GM21825 (cell line): ENCODE results near the gene NFASC.

Experiments used
- ATAC-seq: cut with Tn5 transposase; IDR thresholded peaks from one replicate; pipeline ENCODE4 v1.9.1; 2021; ENCODE audit warnings: mild to moderate bottlenecking, moderate library complexity; ENCODE audit not compliant: unreplicated experiment

The NFASC gene

DNA sequence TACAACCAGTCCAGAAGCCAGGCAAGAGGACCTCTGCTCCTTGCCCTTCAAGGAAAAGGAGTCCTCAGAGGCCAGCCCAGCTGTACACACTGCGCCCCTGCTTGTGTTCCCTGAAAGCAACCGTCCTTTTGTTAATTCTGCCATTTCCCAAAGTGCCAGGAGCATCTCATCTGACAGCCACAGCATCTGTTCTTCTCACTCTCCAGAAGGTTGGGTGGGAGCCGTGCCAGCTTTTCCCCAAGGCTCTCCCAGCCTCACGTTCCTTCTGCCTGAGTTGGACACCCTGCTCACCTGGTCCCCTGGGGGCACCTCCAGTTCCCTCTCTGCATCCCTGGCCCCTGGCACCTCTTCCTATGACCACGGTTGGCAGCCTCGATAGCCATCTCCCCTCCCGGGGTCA, 161.8 kb downstream of the NFASC start:
- ATAC-seq = no peak

DNA sequence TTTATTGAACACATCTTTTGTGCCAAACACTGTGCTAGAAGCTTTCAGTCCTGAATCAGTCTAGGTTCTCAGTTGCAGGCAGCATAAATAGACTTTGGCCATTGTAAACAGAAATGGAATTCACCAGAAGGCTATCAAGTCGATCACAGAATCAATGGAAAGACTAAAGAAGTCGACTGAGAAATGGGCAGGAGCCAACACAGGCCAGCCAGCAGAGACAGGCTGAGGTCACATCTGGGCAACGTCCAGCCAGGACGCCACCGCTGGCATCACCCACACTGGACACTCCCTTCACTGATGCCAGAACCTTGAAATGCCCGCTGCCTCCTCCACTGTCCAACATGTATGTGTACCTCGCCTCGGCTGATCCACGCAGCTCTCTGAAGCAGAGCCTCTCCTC, 166.9 kb downstream of the NFASC start:
- ATAC-seq = no peak

DNA sequence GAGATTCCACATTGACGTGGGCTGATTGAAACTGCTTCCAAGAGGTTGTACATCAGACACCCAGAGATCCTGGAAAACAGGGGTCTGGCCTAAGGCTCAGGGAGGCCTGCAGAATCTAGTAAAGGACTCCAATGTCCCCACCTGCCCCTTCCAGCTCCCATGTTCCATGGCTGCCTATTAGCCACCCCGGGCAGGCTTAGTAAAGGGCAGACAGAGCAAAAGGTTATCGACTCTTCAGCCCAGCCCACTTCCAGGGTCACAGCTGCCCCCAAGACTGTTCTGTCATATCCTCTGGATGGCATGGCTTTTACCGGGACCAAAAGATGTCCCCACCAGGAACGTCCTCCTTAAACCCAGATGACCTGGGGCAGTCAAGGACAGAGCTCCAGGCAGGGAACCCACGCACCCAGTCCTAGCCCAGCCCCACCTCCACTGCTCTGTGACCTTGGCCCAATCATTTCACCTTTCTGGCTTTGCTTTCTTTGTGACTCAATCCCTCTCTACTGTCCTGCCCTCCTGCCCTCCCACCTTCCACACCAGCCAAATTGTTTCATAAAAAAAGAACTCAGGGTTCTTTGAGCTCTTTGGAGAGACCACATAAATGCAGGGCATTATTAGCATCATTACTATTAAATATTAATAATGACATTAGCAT, 167.6 kb downstream of the NFASC start:
- no peak for ATAC-seq

DNA sequence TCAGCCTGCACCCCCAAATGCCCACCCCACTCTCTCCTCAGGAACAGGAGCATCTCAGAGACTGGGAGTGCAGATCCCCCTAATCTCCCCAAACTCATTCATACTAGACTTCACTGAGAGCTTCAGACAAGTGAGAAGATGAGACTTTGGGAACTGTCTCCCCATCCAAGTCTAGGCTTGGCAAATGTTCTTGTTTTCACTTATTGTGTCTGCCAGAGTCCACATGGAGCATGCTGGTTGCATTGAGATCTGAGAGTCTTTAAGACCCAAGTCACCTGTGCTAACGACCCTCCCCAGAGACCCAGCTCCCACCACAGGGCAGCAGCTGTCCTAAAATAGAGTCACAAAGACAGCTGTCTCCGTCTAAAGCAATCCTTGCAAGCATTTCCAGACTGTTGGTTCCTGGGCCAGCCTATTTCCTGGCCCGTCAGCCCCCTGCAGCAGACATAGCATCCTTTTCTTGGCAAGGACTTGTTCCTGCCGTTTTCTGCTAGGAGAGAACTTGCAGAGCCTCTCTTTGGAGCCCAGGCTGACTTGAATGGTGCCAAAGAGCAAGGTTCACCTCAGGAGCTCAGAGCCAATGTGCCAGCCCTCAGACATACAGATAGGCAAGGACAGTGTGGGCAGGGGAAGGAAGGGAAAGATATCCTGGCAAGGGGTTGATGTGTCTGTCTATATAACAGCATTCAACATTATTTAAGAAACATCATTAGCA, 170.5 kb downstream of the NFASC start:
- ATAC-seq = no peak

DNA sequence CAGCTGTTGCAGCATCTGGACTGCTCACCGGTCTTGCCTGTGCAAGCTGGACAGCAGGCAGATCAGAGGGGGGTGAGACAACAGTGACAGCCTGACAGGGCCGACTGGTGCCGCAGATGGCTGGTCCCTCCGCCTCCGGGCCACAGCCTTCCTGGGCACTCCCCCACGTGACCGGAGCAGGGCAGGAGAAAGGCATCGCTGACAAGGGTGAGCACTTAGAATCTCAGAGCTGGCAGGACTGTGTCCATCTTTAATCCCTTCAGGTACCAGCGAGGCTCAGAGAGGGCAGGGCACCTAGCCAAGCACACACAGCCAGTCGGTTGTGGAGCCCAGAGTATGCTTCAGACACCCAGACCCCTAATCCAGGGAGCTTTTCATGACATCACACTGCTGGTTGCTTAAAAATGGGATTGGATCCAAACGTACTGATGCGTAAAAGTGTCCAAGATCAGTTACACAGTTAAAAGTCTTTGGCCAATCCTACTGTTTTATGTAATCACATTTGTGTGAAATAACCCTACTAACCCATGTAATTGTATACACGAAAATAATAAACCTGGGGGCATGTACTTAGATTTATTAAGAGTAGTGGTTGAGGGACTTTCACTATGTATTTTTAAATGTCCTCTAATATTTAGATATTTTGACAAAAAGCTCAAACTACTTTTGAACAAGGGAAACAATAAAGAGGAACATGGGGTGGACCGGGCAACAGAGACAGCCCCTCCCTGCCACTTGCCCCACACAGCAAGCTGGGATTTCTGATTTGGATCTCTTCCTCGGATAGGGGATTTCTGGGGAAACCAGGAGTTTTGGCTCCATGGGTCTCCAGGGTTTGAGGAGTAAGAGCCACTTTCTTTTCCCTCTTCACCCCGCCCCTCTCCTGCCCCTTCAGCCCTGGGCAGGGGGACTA, 171.6 kb downstream of the NFASC start:
- no peak for ATAC-seq

DNA sequence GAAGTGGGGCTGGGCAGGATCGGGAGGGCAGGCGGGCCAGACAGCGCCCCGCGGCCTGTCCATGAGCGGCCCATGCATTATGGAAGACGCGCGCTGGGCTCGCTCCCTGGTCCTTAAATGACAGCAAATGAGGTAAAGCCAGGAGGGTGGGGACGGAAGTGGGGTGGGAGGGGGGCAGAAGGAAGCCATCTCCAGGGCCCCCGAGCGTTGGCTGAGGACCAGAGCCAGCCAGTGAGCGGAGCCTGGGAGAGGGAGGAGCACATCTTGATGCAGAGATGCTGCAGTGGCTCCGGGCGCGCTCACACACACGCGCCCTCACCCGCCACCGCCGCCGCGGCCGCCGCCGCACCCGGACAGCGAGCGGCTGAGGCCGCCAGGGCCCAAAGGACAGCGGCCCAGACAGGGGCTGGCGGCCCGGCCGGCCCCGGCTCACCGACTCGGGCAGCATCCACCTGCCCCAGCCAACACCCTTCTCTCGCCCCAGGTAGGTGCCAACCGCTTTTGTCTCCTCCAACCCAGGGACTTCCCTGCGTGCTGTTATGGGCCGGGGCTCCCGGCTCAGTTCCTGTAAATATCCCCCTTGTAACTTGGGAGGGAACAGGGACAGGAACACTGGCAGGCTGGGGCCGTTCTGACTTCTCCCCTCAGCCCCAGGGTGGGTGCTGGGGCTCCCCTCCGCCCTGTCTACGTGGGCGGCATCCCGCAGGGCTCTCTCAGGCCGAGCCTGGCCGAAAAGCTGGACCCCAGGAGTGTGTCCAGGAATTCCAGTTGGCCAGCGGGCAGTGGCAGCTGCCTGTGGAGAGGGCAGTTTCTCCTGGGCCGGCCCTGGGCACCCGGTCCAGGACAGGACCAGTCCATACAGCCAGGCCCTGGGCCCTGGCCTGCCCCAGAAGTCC, 172.5 kb downstream of the NFASC start, which contains the start of gene CNTN2:
Gene CNTN2 (plus strand): TSS at position 302 of the 896 bp plus-strand sequence. CDS start 9,974 bp downstream, outside the sequence.
- ATAC-seq = no peak

DNA sequence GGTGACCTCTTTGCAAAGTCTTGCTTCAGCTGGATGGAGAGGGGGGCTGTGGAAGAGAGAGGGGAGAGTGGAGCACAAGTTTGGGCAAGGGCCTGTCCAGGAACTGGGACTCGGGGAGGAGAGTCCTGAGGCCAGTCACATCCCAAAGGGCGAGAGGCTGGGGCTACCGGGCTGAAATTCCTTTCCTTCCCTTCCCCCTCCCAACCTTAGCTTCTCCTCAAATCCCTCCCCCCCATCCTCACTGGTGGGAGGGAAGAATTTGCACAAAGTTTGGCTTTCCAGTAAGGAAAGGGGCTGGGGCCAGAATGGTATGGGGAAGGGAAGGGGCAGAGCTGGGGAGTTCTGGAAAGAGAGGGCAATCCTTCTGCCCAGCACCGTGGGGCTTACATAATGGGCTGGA, 173.2 kb downstream of the NFASC start:
- ATAC-seq = no peak

DNA sequence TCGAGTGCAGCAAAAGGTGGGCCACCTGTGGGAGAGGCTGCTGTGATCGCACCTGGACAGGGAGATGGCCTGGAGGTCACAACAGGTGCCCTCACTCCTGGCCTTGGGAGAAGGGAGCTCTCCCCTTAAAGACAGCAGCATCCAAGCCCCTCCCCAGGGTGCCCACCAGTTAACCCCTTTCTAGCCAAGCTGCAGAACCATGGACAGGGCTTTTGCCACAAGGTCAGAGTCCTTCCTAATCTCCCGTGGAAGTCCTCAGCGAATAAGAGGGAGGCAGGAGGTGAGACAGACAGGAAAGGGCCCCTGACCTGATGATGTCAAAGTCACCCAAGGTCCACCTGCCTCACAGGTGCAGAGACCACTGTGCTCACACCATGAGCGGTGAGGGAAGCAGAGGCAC, 174.1 kb downstream of the NFASC start:
- ATAC-seq = no peak

DNA sequence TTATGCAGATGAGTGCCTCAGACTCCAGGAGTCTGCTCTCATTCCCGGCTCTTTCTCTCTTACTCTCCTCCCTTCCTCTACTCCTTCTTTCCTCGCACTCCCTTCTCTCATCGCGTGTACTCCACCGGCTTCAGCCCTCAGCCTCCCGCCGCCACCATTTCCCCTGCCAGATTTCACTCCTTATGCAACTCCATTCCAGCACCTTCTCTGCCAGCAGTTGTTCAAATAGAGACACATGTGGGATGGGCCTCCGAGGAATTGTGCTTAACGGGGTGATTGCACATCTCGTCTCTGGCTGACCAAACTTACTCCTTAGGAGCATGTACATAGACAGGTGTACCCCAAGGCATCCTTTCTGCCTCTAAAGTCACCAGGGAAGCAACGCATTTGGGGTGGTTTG, 174.5 kb downstream of the NFASC start:
- ATAC-seq = no peak

DNA sequence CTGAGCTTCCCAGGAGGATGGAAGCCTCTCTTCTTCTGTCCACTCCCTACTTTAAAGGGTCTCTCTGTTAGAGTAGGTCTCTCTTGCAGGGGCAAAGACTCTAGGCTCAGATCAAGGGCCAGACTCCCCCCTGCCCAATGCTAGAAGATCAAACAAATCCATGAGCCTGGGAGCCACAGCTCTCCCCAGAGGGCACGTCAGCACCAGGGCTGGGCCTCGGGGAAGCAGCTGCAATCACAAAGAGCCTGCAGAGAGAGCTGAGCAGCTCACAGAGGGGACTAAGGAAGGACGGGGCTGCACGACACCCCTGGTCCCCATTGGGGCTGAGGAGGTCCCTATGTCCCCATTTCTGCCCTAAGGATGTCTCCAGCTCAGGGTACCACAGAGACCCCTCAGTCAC, 176.2 kb downstream of the NFASC start:
- no peak for ATAC-seq

DNA sequence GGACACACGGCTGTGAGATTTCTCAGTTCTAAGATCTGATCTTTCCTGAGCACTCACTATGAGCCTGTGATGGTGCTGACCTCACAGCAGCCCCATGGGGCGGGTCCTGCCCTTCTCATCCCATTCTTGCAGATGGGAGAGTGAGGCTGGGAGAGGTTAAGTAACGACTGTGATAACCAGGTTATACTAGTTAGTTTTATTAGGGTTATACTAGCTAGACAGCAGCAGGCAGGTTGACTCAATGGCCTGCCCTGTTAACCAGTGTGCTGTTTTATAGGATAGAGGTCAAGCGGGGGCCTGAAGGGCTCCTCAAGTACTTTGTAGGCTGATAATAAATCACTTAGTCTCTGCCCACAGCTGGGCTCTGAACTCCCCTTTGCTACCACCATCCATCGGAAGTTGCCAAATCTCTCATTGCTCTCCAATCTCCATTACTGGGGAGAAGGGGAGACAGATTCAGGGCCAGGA, 177.1 kb downstream of the NFASC start:
- no peak for ATAC-seq

DNA sequence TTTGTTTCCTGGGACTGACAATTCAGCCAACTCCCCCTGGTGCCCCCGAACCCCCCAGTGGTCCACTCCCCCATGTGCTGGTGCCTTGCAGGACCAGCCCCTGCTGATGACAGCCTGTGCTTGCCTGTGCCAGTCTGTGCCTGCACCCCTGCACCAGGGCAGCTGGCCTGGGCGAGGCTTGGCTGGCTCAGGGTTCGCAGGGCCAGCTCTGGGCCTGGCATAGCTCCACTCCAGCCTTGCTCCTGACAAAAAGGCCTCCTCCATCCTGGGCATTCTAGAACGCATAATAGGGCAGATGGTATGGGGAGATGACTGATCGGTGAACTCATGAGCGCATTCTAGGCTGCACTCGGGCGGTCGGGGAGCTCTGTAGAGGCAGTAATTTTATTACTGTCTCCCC, 177.7 kb downstream of the NFASC start:
- ATAC-seq = no peak

DNA sequence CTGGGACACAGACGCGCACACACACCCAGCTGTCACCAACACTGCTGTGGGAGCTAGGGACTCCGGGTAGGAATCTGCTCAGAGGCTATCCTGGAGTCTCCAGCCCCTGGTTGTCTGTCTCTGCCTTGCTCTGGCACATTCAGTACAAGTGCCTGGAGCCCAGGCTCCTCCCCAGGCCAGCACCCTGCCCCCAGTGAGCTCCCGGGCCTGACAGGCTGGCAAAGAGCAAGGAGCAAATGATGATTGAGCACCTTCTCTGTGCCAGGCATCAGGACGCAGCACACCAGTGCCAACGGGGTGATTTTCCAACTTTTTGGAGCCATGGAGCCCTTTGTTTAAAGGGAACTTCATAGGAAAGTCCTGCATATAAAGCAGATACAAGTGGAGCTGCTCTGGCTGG, 178.8 kb downstream of the NFASC start:
- ATAC-seq = no peak

DNA sequence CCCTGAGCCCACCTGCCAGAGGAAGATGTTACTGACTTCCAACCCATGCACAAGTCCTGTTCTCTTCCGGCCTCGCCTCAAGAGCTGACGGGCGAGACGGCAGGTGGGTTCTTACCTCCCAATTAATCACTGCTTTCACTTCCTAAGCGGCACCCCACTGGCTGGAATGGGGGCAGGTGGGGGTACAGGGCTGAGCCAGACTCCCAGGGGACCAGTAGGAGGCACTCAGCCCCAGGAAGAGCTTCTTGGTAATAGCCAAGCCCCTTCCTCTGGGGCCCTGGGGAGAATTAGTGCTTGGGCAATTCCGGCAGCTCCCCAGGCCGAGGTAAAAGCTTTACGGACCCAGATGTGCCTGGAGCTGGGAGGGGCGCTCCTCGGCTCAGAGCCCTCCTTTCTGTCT, 182.0 kb downstream of the NFASC start:
- ATAC-seq = no peak

DNA sequence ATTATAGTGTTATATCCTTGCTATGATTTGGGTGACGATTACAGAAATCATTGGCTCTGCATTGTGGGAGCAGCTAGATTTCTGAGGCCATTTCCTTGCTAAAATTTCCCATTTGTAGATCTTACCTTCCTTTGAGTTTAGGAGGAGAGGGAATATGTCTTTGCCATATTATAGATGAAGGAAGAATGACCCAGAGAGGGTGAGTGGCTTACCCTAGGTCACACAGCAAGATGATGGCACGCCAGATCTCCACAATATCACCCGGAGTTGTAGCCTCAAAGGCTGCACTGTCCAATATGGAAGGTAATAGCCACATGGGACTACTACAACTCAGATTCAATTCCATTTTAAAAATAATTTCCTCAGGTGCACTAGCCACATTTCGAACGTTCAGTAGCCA, 182.6 kb downstream of the NFASC start:
- ATAC-seq = no peak

DNA sequence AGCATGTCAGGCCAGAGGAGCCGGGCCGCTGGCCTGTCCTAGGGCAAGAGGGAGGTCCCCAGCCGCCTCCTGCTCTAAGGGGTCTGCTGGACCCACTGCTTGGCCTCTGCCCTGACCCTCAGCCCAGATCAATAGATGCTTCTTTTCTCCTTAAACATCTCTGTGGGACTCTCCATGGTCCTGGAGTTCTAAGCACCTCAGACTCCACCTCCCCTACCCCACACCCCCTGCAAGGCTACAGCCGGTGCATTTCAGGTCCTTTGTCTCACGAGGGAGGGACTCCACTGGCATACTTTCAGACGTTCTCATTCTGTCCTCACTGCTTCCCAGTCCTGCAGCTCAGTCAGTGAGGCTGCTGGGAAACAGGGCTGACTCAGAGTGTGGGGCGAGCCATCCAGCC, 183.4 kb downstream of the NFASC start:
- no peak for ATAC-seq

DNA sequence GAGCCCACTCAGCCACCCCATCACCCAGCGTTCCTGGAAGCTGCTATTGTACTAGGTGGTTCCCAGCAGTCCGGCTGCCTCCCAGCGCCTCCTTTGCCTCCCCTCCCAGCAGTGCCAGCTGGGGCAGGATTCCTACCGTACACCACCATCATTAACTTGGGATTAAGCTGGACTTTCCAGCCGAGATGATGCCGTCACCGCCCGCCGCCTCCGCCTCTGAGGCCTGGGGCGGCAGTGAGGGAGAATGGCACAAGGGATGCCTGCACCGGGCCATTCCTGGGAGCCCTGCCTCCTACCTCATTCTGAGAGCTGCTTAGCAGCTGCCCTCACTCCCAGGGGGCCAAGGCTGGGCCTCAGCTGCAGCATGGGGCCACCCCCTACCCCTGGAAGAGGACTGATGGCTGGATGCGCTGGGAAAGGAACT, 185.5 kb downstream of the NFASC start:
- ATAC-seq = no peak

DNA sequence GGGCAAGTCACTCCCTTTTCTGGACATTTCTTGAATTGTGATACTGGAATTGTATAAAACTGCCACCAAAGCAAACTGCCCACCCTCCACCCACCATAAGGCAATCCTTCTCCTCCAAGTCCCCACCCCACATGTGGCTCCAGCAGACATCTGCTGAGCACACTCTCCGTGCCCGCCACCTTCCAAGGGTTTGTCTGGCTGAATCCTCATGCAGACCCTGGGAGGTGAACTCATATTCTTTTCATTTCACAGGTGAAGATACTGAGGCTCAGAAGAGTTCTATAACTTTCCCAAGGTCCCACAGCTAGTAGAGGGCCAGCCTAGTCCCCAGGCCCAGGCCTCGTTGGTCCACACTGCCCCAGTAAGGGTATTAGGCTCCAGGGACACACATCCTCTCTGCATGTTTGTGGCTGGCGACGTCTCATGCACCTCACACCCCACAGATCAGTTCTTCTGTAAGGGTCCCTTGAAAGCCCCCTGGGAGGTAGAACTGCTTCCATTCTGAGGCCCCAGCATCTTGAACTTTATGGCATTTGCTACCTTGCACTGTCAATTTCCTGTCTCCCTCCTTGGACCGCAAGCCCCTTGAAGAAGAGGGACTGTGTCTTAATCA, 186.4 kb downstream of the NFASC start:
- no peak for ATAC-seq

DNA sequence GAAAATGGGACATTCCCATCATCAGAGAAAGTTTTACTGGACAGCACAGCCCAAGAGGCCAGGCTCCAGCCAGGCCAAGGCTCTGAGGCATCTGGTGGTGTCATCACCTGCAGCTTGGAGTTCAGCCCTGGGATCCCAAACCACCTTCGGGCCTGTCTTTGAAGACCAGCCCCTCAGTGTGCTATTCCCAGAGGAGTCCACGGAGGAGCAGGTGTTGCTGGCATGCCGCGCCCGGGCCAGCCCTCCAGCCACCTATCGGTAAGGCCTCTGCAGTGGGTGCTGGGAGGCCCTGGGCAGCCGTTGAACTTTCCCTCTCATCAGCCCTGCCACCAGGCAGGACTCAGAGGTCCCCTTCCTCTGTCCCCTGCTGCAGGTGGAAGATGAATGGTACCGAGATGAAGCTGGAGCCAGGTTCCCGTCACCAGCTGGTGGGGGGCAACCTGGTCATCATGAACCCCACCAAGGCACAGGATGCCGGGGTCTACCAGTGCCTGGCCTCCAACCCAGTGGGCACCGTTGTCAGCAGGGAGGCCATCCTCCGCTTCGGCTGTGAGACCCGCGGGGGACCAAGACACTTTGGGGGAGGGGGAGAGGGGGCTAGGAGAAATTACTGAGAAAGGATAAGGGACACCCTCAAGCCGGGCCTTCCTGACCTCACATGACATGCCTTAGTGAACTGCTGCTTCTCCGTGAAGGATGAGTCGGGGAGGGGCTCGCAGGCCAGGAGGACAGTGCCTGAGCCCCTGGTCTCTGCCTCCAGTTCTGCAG, 187.3 kb downstream of the NFASC start:
- ATAC-seq = no peak
